Measurements from ENCODE around the gene SEC61B. TPM values are rescaled to one million over a fixed set of nuclear protein-coding genes. Genes with fewer than 3 reads are reported as not detected.
A peak's percentile ranks its signal among the peaks of the same experiment; 100 is the strongest.

Gene SEC61B
- total and polyA plus RNA-seq, 10 of the 15 experiments (the other 5 are each of a cell fraction or from before 2014, with no cell fraction given) = 108 to 747 (median 301) TPM

DNA sequence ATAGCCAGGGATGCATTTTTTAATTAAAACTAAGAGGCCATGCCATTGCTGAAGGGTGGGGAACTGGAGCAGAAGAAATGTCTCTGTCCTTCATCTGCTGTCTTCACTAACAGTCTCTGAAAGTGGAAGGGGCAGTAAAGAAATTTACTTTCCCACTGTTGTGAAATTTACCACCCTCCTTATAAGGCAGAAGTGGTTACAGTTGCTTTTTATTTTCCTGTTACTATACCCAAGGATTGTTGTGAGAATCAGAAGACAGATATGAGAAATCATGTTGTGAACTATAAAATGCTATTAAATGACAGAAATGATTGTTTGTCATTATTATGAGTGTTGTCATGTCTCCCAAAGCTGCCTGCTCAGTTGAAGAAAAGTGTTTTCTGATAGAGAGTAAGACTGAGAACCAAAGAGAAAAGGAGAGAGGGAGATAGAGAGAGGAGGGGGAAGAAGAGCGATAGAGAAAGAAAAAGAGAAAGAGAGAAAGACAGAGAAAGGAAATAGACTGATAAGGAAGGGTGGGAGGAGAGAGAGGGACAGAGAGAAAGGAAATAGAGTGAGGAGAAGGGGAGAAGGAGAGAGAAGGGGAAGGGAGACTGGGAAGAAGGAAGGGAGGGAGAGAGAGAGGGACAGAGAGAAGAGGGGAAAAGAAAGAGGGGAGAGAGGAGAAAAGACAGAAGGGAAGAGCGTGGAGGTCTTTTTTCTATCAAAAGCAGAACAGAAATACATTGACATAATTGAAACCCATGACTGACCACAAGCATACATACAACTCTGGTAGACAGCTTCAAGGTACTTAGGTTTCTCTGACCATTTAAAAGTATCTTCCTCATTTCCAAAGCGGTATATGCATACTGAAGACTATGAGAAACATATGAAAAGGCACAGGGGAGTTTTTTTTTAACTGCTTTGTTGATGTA lies 22.5 kb downstream of the SEC61B start (continued):
- TF ChIP-seq, protein P1, sequence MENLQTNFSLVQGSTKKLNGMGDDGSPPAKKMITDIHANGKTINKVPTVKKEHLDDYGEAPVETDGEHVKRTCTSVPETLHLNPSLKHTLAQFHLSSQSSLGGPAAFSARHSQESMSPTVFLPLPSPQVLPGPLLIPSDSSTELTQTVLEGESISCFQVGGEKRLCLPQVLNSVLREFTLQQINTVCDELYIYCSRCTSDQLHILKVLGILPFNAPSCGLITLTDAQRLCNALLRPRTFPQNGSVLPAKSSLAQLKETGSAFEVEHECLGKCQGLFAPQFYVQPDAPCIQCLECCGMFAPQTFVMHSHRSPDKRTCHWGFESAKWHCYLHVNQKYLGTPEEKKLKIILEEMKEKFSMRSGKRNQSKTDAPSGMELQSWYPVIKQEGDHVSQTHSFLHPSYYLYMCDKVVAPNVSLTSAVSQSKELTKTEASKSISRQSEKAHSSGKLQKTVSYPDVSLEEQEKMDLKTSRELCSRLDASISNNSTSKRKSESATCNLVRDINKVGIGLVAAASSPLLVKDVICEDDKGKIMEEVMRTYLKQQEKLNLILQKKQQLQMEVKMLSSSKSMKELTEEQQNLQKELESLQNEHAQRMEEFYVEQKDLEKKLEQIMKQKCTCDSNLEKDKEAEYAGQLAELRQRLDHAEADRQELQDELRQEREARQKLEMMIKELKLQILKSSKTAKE (IDR thresholded peaks at IDR 0.05; ENCODE audit: low read depth, poor library complexity, severe bottlenecking) = peak; percentile 85
- TF ChIP-seq SMC3 (IDR thresholded peaks at IDR 0.05; ENCODE audit: borderline replicate concordance, low read length) = no peak
- TF ChIP-seq FOXM1 (IDR thresholded peaks at IDR 0.05; ENCODE audit: low read depth, low read length) = 0 out of 2 replicates have a peak, but pooled peaks have one; percentile 49
- TF ChIP-seq, protein P2, sequence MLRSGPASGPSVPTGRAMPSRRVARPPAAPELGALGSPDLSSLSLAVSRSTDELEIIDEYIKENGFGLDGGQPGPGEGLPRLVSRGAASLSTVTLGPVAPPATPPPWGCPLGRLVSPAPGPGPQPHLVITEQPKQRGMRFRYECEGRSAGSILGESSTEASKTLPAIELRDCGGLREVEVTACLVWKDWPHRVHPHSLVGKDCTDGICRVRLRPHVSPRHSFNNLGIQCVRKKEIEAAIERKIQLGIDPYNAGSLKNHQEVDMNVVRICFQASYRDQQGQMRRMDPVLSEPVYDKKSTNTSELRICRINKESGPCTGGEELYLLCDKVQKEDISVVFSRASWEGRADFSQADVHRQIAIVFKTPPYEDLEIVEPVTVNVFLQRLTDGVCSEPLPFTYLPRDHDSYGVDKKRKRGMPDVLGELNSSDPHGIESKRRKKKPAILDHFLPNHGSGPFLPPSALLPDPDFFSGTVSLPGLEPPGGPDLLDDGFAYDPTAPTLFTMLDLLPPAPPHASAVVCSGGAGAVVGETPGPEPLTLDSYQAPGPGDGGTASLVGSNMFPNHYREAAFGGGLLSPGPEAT (IDR thresholded peaks at IDR 0.05; ENCODE audit: low read depth) = peak; percentile 92
- TF ChIP-seq, protein P3, sequence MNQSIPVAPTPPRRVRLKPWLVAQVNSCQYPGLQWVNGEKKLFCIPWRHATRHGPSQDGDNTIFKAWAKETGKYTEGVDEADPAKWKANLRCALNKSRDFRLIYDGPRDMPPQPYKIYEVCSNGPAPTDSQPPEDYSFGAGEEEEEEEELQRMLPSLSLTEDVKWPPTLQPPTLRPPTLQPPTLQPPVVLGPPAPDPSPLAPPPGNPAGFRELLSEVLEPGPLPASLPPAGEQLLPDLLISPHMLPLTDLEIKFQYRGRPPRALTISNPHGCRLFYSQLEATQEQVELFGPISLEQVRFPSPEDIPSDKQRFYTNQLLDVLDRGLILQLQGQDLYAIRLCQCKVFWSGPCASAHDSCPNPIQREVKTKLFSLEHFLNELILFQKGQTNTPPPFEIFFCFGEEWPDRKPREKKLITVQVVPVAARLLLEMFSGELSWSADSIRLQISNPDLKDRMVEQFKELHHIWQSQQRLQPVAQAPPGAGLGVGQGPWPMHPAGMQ (IDR thresholded peaks at IDR 0.05; ENCODE audit: borderline replicate concordance) = peak; percentile 25; the same call in 1 of the 2 replicates
- peak; percentile 81; the same call in 1 of the 2 replicates for TF ChIP-seq STAT3 (IDR thresholded peaks at IDR 0.05; ENCODE audit: low read depth, low read length)
- TF ChIP-seq CBFB (IDR thresholded peaks at IDR 0.05; ENCODE audit: low read depth) = peak; percentile 86
- TF ChIP-seq, protein P4, sequence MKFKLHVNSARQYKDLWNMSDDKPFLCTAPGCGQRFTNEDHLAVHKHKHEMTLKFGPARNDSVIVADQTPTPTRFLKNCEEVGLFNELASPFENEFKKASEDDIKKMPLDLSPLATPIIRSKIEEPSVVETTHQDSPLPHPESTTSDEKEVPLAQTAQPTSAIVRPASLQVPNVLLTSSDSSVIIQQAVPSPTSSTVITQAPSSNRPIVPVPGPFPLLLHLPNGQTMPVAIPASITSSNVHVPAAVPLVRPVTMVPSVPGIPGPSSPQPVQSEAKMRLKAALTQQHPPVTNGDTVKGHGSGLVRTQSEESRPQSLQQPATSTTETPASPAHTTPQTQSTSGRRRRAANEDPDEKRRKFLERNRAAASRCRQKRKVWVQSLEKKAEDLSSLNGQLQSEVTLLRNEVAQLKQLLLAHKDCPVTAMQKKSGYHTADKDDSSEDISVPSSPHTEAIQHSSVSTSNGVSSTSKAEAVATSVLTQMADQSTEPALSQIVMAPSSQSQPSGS (IDR thresholded peaks at IDR 0.05; ENCODE audit: low read length) = peak; percentile 78
- TF ChIP-seq, protein P5, sequence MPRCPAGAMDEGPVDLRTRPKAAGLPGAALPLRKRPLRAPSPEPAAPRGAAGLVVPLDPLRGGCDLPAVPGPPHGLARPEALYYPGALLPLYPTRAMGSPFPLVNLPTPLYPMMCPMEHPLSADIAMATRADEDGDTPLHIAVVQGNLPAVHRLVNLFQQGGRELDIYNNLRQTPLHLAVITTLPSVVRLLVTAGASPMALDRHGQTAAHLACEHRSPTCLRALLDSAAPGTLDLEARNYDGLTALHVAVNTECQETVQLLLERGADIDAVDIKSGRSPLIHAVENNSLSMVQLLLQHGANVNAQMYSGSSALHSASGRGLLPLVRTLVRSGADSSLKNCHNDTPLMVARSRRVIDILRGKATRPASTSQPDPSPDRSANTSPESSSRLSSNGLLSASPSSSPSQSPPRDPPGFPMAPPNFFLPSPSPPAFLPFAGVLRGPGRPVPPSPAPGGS (IDR thresholded peaks at IDR 0.05; ENCODE audit: borderline replicate concordance, insufficient read depth, low read depth, low read length, poor library complexity, severe bottlenecking) = peak; percentile 31
- TF ChIP-seq NFIC (IDR thresholded peaks at IDR 0.05; ENCODE audit: low read depth, low read length) = peak; percentile 88
- TF ChIP-seq IRF4 (IDR thresholded peaks at IDR 0.05; ENCODE audit: low read depth, low read length) = peak; percentile 76; the same call in 1 of the 2 replicates
- peak; percentile 89 for TF ChIP-seq DPF2 (IDR thresholded peaks at IDR 0.05)
- TF ChIP-seq, protein P6, sequence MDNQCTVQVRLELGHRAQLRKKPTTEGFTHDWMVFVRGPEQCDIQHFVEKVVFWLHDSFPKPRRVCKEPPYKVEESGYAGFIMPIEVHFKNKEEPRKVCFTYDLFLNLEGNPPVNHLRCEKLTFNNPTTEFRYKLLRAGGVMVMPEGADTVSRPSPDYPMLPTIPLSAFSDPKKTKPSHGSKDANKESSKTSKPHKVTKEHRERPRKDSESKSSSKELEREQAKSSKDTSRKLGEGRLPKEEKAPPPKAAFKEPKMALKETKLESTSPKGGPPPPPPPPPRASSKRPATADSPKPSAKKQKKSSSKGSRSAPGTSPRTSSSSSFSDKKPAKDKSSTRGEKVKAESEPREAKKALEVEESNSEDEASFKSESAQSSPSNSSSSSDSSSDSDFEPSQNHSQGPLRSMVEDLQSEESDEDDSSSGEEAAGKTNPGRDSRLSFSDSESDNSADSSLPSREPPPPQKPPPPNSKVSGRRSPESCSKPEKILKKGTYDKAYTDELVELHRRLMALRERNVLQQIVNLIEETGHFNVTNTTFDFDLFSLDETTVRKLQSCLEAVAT (IDR thresholded peaks at IDR 0.05) = peak; percentile 97
- TF ChIP-seq KLF5 (IDR thresholded peaks at IDR 0.05; ENCODE audit: partially characterized antibody) = no peak
- TF ChIP-seq EP300 (IDR thresholded peaks at IDR 0.05; ENCODE audit: borderline replicate concordance in 1 of 2, control insufficient read depth in 1 of 2, low read depth in 2 of 2, low read length in 2 of 2) = peak; percentile 84 to 96
- TF ChIP-seq EGR1 (IDR thresholded peaks at IDR 0.05; ENCODE audit: borderline replicate concordance in 1 of 2, low read depth in 2 of 2, low read length in 2 of 2) = no peak
- no peak for TF ChIP-seq HDAC6 (IDR thresholded peaks at IDR 0.05; ENCODE audit: unreplicated experiment)
- peak; percentile 86 for TF ChIP-seq IKZF1 (conservative IDR thresholded peaks at IDR 0.05)

All from GM12878 (cell line).